ENCODE measurements around the gene LRP1.

LRP1 gene

GRCh38 chr12:57214398-57214781, 86.1 kb downstream of the LRP1 start:
- Histone ChIP-seq H3K9me3 (ENCODE audit: insufficient read depth, low read length) (no peaks in the 10 kb centered on the region), H3K4me1 (ENCODE audit: insufficient read depth, insufficient read length) (peaks cover 36% of the 10 kb centered on the region), H3K4me3 (ENCODE audit: insufficient read length, low read depth) (no peak overlapping the region), H3K36me3 (ENCODE audit: insufficient read depth, insufficient read length, low read length) (peaks cover 42% of the 10 kb centered on the region), H3K9ac (ENCODE audit: insufficient read length, low read depth) (peak overlapping the region; percentile 6), H3K27me3 (ENCODE audit: insufficient read depth, insufficient read length) (peaks cover 52% of the 10 kb centered on the region)
- peak; percentile 65 for DNase-seq (ENCODE audit: low read depth, low spot score)
- TF ChIP-seq ZNF274 (IDR thresholded peaks at IDR 0.05; ENCODE audit: low read depth, low read length) (no peak), SUZ12 (IDR thresholded peaks at IDR 0.05; ENCODE audit: extremely low read depth, insufficient read depth, insufficient read length) (no peak), YY1 (IDR thresholded peaks at IDR 0.05; ENCODE audit: insufficient read depth, insufficient read length) (no peak)

- Histone ChIP-seq H3K4me1 (ENCODE audit: insufficient read depth, insufficient read length) (peaks cover 42% of the 10 kb centered on the region), H3K36me3 (ENCODE audit: insufficient read depth, insufficient read length, low read length) (peaks cover 36% of the 10 kb centered on the region), H3K9ac (ENCODE audit: insufficient read length, low read depth) (no peak overlapping the region), H3K27me3 (ENCODE audit: insufficient read depth, insufficient read length) (peaks cover 59% of the 10 kb centered on the region), H3K4me3 (ENCODE audit: insufficient read length, low read depth) (no peak overlapping the region), H3K9me3 (ENCODE audit: insufficient read depth, low read length) (no peaks in the 10 kb centered on the region)
- DNase-seq (ENCODE audit: low read depth, low spot score): no peak
- no peak for TF ChIP-seq ZNF274 (IDR thresholded peaks at IDR 0.05; ENCODE audit: low read depth, low read length)
Observed at GRCh38 chr12:57215065-57215464, 86.8 kb downstream of the LRP1 start.

GRCh38 chr12:57215668-57216013, 87.4 kb downstream of the LRP1 start:
- DNase-seq (ENCODE audit: low read depth, low spot score): no peak
- Histone ChIP-seq H3K27me3 (ENCODE audit: insufficient read depth, insufficient read length) (peaks cover 64% of the 10 kb centered on the region), H3K36me3 (ENCODE audit: insufficient read depth, insufficient read length, low read length) (peaks cover 31% of the 10 kb centered on the region), H3K4me1 (ENCODE audit: insufficient read depth, insufficient read length) (peaks cover 44% of the 10 kb centered on the region), H3K4me3 (ENCODE audit: insufficient read length, low read depth) (no peak overlapping the region), H3K9me3 (ENCODE audit: insufficient read depth, low read length) (no peaks in the 10 kb centered on the region), H3K9ac (ENCODE audit: insufficient read length, low read depth) (no peak overlapping the region)
- TF ChIP-seq YY1 (IDR thresholded peaks at IDR 0.05; ENCODE audit: insufficient read depth, insufficient read length) (no peak), SUZ12 (IDR thresholded peaks at IDR 0.05; ENCODE audit: extremely low read depth, insufficient read depth, insufficient read length) (no peak), ZNF274 (IDR thresholded peaks at IDR 0.05; ENCODE audit: low read depth, low read length) (no peak)

GRCh38 chr12:57216014-57216911, 88.0 kb downstream of the LRP1 start, which contains the start of gene NXPH4:
TSS of gene NXPH4 (plus strand) at chr12:57216794. CDS start at chr12:57216970, 176 bp downstream.
- Histone ChIP-seq H3K36me3 (ENCODE audit: insufficient read depth, insufficient read length, low read length) (peaks cover 24% of the 10 kb centered on the region), H3K4me3 (ENCODE audit: insufficient read length, low read depth) (peak within 1 kb of the TSS; percentile 32), H3K9me3 (ENCODE audit: insufficient read depth, low read length) (no peaks in the 10 kb centered on the region), H3K27me3 (ENCODE audit: insufficient read depth, insufficient read length) (peaks cover 70% of the 10 kb centered on the region), H3K4me1 (ENCODE audit: insufficient read depth, insufficient read length) (peaks cover 48% of the 10 kb centered on the region), H3K9ac (ENCODE audit: insufficient read length, low read depth) (peak within 1 kb of the TSS; percentile 75)
- TF ChIP-seq ZNF274 (IDR thresholded peaks at IDR 0.05; ENCODE audit: low read depth, low read length) (no peak), SUZ12 (IDR thresholded peaks at IDR 0.05; ENCODE audit: extremely low read depth, insufficient read depth, insufficient read length) (no peak), YY1 (IDR thresholded peaks at IDR 0.05; ENCODE audit: insufficient read depth, insufficient read length) (no peak)
- DNase-seq (ENCODE audit: low read depth, low spot score): no peak

- Histone ChIP-seq H3K36me3 (ENCODE audit: insufficient read depth, insufficient read length, low read length) (peaks cover 15% of the 10 kb centered on the region), H3K4me3 (ENCODE audit: insufficient read length, low read depth) (peak overlapping the region; percentile 29), H3K9ac (ENCODE audit: insufficient read length, low read depth) (peak overlapping the region; percentile 75), H3K27me3 (ENCODE audit: insufficient read depth, insufficient read length) (peaks cover 80% of the 10 kb centered on the region), H3K9me3 (ENCODE audit: insufficient read depth, low read length) (no peaks in the 10 kb centered on the region), H3K4me1 (ENCODE audit: insufficient read depth, insufficient read length) (peaks cover 53% of the 10 kb centered on the region)
- no peak for DNase-seq (ENCODE audit: low read depth, low spot score)
- TF ChIP-seq YY1 (IDR thresholded peaks at IDR 0.05; ENCODE audit: insufficient read depth, insufficient read length) (no peak), ZNF274 (IDR thresholded peaks at IDR 0.05; ENCODE audit: low read depth, low read length) (no peak), SUZ12 (IDR thresholded peaks at IDR 0.05; ENCODE audit: extremely low read depth, insufficient read depth, insufficient read length) (peak; percentile 84)
Observed at GRCh38 chr12:57216921-57217879, 88.9 kb downstream of the LRP1 start.

GRCh38 chr12:57218030-57218853, 90.0 kb downstream of the LRP1 start:
- Histone ChIP-seq H3K4me1 (ENCODE audit: insufficient read depth, insufficient read length) (peaks cover 59% of the 10 kb centered on the region), H3K4me3 (ENCODE audit: insufficient read length, low read depth) (no peak overlapping the region), H3K9me3 (ENCODE audit: insufficient read depth, low read length) (no peaks in the 10 kb centered on the region), H3K9ac (ENCODE audit: insufficient read length, low read depth) (peak overlapping the region; percentile 75), H3K27me3 (ENCODE audit: insufficient read depth, insufficient read length) (peaks cover 90% of the 10 kb centered on the region), H3K36me3 (ENCODE audit: insufficient read depth, insufficient read length, low read length) (peaks cover 7% of the 10 kb centered on the region)
- no peak for DNase-seq (ENCODE audit: low read depth, low spot score)
- TF ChIP-seq ZNF274 (IDR thresholded peaks at IDR 0.05; ENCODE audit: low read depth, low read length) (no peak), YY1 (IDR thresholded peaks at IDR 0.05; ENCODE audit: insufficient read depth, insufficient read length) (no peak), SUZ12 (IDR thresholded peaks at IDR 0.05; ENCODE audit: extremely low read depth, insufficient read depth, insufficient read length) (no peak)

All from NT2/D1 (cell line).